Lower leg skin (tissue), 4 donors: Measurements from ENCODE around the gene POLA1. TPM values are rescaled to one million over a fixed set of nuclear protein-coding genes. Genes with fewer than 3 reads are reported as not detected.
"Not testable (repeated sequence)": the region's sequence is repeated elsewhere in the genome, so short reads cannot be mapped to it uniquely, and the experiment has no call there.

Experiments
- DNase-seq, 2 donors: peaks; one replicate each; pipeline ENCODE4 v3.0.0-alpha.2; 2019; ENCODE audit warnings: low spot score in 2 of 2
- H3K4me3 ChIP-seq: fragments of 200-600 bp; sonication (generic); 2 replicates; pipeline ENCODE4 v1.5.1; 2017; ENCODE audit warnings: mild to moderate bottlenecking, low read depth; ENCODE audit not compliant: poor library complexity, severe bottlenecking
- CTCF ChIP-seq, 3 donors: fragments of 450-650 bp; IDR thresholded peaks; one replicate each; pipeline ENCODE4 v1.5.1; 2016; ENCODE audit warnings: antibody characterized with exemption in 3 of 3, mild to moderate bottlenecking in 3 of 3, moderate library complexity in 2 of 3
- POLR2A ChIP-seq, 2 donors: fragments of 450-650 bp; IDR thresholded peaks; one replicate each; pipeline ENCODE4 v1.6.1; 2016 to 2017; ENCODE audit warnings: antibody characterized with exemption in 2 of 2, mild to moderate bottlenecking in 1 of 2, moderate library complexity in 1 of 2
- WGBS, 2 donors: methylation state at CpG; one replicate each; pipeline ENCODE4 v1.1.5; 2018; 5-methylcytosine and 5-hydroxymethylcytosine counted together
- intact Hi-C: fragments of 100-400 bp; cut with DNase I; formaldehyde crosslinking; loops from one replicate; pipeline ENCODE4 v1.15.0; 2023; ENCODE audit warnings: low total_unique reads
- total RNA-seq, 4 donors: library from RNA; depleted of rRNA; stranded (reverse); fragments of >200 nt; gene quantifications; one replicate each; pipeline ENCODE4 v1.1.0, GENCODE V29; 2016

The POLA1 gene
- total RNA-seq, 4 donors from 2014 or later = 7.1 to 12.5 (median 8.1) TPM

DNA sequence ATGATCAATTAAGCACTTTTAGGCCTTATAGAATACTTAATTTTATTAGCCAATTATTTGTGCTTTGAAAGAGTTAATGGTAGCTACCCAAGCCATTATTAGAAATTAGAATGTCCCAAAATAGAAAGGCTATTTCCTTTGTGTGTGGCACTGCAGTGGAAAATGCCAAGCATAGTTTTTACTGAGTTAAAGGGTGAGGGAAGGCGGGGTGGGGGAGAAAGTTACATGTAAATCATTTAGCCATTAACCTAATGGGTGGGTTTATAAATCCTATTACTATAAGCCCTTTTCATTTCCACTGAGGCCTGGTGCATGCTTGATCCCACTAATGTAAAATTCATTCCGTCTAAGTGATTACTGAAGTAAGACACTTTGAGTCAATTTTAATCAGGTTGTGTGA, 105.8 kb downstream of the POLA1 start:
- DNase-seq = no peak
- intact Hi-C loops = no loop called here
- H3K4me3 ChIP-seq = no peak overlapping the region
- 51 to 85% methylated on average over 2 of the region's 2 CpGs for WGBS, 2 donors
- TF ChIP-seq CTCF (IDR thresholded peaks at IDR 0.05) (no peak), POLR2A (IDR thresholded peaks at IDR 0.05) (no peak)

DNA sequence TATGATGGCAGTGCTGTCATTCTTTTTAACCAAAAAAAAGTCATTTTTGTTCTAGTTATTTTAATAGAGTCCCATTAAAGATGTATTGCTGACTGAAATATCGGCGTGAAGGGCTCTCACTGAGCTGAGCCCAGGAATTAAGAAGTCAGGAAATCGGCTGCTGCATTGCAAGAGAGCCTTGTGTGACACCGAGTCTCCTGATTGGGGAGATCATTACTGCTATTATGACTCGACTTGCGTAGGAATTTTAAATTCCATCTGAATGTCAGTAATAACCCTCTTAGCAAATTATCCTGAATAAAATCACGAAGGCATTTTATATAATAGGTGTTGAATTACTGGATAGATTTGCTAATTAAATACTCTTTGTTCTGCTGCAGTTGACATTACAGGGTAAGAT, 111.5 kb downstream of the POLA1 start:
- 69 to 75% methylated on average over 7 of the region's 7 CpGs for WGBS, 2 donors
- H3K4me3 ChIP-seq = no peak overlapping the region
- no peak for DNase-seq
- intact Hi-C loops = no loop called here
- TF ChIP-seq POLR2A (IDR thresholded peaks at IDR 0.05) (no peak), CTCF (IDR thresholded peaks at IDR 0.05) (no peak)

DNA sequence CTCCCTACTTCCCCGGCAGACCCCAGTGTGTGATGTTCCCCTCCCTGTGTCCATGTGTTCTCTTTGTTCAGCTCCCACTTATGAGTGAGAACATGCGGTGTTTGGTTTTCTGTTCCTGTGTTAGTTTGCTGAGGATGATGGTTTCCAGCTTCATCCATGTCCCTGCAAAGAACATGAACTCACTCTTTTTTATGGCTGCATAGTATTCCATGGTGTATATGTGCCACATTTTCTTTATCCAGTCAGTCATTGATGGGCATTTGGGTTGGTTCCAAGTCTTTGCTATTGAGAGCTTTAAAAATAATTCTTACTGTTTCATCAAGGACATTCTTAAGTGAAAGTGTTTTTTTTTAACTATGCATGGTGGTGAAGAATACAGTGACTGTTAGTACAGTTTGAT, 126.1 kb downstream of the POLA1 start:
- WGBS, 2 donors = 92 to 97% methylated on average over 2 of the region's 2 CpGs
- intact Hi-C loops, DNase-seq: not testable (repeated sequence)

GRCh38 chrX:24828147-24828546, 134.4 kb downstream of the POLA1 start:
- H3K4me3 ChIP-seq = no peak overlapping the region
- DNase-seq = no peak
- intact Hi-C loops = no loop called here
- TF ChIP-seq CTCF (IDR thresholded peaks at IDR 0.05) (no peak), POLR2A (IDR thresholded peaks at IDR 0.05) (no peak)
- WGBS, 2 donors = 67 to 72% methylated on average over 2 of the region's 2 CpGs

More for the DNA sequence above, 126.1 kb downstream of the POLA1 start:
- H3K4me3 ChIP-seq = not testable (repeated sequence)

DNA sequence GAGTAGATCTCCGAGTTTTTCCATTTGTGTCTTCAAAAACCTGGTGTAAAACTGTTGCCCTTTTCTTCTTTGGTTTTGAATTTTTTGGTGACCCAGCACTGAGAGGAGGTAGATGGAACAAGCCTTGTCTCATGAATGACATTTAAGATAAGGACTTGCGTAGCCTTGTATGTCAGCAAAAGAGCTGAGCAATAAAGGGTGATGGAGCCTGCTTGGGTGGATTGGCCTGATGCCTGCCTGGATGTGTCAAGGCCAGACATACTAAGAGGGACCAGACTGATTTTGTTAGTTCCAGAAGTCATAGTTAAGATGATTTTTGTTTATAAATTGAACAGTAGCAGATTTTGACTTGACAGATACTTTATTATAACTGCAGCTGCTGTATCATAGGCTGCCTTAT, 134.9 kb downstream of the POLA1 start:
- intact Hi-C loops = no loop called here
- no peak overlapping the region for H3K4me3 ChIP-seq
- TF ChIP-seq CTCF (IDR thresholded peaks at IDR 0.05) (no peak), POLR2A (IDR thresholded peaks at IDR 0.05) (no peak)
- no peak for DNase-seq
- 84 to 96% methylated on average over 2 of the region's 2 CpGs for WGBS, 2 donors

DNA sequence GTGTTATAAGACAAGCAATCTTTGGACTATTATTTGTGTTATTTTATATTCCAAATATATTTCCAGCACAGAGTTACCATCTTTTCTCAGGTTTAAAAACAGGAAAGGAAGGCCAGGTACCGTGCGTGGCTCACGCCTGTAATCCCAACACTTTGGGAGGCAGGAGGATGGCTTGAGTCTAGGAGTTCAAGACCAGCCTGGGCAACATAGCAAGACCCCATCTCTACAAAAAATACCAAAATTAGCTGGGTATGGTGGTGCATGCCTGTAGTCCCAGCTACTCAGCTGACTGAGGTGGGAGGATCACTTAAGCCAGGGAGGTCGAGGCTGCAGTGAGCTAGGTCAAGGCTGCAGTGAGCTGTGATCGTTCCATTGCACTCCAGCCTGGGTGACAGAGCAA, 140.0 kb downstream of the POLA1 start:
- no peak for DNase-seq
- TF ChIP-seq POLR2A (IDR thresholded peaks at IDR 0.05) (no peak), CTCF (IDR thresholded peaks at IDR 0.05) (no peak)
- 83 to 98% methylated on average over 5 of the region's 5 CpGs for WGBS, 2 donors
- no peak overlapping the region for H3K4me3 ChIP-seq
- intact Hi-C loops = no loop called here
